HG03558 (cell line): ENCODE data around the gene ZFAND6.
"Not testable (repeated sequence)": the region's sequence is repeated elsewhere in the genome, so short reads cannot be mapped to it uniquely, and the experiment has no call there.

Experiments used
- ATAC-seq: cut with Tn5 transposase; IDR thresholded peaks from one replicate; pipeline ENCODE4 v1.9.1; 2021; ENCODE audit warnings: moderate number of reproducible peaks; ENCODE audit not compliant: unreplicated experiment; ENCODE audit errors: extremely low read depth

The ZFAND6 gene

DNA sequence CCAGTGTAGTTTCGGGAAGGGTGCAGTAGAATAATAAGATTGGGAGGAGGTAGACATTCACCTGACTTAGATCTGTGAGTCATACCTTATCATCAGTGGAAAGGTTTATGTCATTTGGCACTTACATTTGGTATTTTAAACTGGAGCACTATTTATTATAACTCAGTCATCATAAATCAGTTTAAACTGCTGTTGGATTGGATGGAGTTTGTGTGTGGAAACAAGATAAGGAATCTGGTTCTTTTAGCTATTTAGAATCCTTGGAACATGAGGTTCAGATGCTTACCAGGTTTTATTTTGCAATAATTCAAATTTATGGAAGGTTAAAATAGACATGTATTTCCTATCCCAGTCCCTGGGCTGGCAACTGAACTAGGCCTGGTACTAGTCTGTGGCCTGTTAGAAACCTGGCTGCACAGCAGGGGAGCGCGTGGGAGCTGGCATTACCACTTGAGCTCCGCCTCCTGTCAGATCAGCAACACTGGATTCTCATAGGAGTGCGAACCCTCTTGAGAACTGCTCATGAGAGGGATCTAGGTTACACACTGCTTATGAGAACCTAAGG lies 34.5 kb downstream of the ZFAND6 start:
- no peak for ATAC-seq

DNA sequence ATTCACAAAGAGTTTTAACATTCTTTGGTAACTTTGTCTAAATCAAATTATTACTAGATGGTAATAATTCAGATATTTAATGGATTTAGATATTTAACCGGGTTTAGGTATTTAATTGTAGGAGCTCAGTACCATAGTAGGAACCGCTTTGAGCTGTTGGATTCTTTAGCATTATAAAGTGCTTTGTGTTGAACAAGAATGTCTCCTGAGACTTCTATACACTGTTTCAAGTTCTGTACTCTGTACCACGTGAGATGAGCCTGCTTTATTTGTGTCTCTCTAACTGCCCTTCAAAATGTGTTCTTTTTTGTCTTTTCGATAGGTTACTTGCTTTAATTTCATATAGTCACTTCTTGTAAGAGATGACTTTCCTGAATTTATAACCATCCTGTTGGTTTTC lies 36.0 kb downstream of the ZFAND6 start:
- no peak for ATAC-seq

DNA sequence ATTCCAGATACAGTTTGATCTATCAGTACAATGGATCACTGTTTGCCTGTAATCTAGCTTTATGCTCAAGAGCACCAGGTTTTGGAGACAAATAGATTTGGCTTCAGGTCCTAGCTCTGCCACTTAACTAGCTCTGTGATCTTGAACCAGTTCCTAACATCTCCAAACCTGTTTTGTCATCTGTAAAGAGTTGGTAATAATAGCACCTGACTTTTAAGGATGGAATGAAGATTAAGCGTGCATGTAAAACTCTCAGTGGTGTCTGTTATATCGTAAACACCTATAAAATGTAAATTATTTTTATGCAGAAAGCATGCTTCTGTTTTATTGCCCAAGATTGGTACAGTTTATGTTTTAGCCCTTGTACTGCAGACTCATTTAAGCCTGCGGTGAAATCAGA lies 36.5 kb downstream of the ZFAND6 start:
- no peak for ATAC-seq

DNA sequence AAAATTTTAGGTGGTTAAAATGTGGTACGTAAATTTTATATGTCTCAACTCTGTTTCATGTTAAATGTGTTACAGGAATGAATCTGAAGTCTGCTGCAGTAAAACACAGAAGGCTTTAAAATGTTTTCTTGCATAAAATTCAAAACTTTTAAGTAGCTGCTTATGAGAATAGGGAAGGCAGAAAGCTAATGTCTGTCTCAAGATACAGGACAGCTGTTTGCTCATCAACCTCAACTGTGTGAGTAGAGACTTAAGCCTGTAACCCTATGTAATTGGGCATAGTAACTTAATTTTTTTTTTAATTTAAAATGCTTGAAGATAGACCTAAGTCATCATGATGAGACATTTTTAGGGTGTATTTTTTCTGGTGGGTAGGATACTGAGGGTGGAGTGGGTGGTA lies 38.9 kb downstream of the ZFAND6 start:
- ATAC-seq: no peak

DNA sequence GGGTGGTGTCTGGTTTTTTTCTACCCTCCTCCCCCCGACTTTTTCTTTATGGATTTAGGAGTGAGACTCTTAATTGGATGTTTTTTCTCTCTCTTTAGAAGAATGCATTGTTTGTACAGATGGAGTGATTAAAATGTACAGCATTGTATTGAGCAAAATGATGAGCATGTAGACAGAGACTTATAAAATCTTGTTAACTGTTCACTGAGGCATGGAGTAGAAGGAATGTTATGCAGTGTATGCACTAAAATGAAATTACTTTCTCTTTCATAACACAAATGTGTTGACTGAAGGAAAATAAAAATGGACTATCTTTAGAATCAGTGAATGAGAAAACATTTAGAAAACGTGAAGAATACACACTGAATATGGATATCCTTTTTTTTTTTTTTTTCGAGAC lies 39.8 kb downstream of the ZFAND6 start:
- ATAC-seq: no peak

GRCh38 chr15:80099662-80100061 lies 40.2 kb downstream of the ZFAND6 start:
- ATAC-seq: not testable (repeated sequence)

DNA sequence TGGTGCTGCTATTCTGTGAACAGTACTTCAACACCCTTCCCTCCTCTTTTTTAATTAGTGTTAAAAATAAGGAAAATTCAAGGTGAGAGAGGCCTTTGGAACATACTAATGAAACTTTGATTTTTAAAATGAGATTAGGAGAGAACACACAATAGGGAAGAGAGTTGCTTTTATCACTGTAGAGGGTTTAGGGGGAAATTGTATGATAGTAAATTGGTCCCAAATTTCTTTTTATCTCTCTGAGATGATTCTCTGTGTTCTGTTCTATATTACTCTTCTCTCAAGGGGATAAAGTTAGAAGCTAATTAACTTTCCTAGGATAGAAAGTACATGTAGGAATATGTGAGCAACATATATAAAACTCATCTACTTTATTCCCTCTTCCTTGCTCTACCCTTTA lies 40.8 kb downstream of the ZFAND6 start:
- ATAC-seq: no peak

DNA sequence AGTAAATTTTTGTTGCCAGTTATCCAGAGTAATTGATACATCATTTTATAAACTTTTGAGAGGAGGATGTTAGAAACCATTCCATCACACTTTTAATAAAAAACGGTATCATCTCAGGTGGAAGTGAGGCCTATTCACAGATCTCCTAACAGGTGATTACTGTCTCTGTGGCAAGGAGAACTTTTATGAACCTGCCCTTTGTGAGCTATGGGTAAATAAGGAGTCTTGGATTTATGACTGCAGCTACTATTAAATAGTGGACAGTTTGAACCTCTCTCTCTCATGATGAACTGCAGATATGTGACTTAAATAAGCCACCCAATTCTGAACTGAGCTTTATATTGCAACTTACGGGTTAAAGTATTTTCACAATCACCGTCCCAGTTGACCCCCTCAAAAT lies 45.7 kb downstream of the ZFAND6 start:
- ATAC-seq: no peak

DNA sequence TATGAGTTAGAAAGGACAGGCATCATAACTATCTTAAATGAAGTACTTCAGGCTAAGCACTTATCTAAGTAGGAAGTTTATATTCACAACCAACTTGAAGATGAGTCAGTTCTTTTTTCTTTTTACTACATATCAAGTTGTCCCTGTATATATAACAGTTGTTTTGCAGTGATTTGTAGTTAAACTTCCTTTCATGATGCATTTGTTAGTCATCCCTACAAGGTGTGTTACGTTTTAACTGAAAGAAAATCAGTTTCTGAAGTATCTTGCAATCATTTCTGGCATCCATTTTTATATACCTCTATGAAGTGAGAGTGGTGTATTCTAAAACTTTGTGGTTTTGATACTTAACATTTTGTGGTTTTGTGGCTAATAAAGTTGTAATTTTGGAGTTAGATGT lies 46.1 kb downstream of the ZFAND6 start:
- ATAC-seq: no peak

DNA sequence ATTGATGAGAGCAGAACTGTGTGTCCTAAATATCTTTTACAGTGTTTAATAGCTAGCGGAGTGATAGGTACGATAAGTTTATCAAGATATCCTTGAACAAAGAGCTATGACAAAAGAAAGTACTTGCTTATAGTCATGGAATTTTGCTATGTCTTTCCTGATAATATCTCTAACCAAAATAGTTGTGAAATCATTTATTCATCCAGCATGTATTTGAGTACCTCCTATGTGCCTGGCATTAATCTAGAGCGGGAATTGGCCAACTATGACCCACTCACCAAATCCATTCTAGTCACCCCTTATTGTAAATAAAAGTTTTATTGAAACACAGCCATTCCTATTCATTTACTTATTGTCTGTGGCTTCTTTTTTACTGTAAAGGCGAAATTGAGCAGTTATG lies 46.6 kb downstream of the ZFAND6 start:
- no peak for ATAC-seq

DNA sequence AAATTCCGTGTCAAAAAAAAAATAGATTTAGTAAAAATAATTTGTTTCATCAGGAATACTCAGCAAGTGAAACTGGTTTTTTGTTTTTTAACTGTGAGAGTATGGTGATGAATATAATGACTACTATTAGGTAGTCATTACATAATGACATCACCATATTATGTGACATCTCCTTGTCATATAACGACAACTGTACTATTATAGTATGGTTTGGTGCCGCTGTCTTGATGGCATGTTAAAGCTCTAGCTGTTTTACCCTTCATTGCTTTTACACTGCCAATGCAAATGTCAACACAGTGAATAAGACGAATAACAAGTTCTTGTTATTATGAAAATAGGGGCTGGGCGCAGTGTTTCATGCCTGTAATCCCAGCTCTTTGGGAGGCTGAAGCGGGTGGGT lies 47.7 kb downstream of the ZFAND6 start:
- ATAC-seq: no peak

GRCh38 chr15:80107774-80108173 lies 48.3 kb downstream of the ZFAND6 start:
- no peak for ATAC-seq

- no peak for ATAC-seq
Observed at GRCh38 chr15:80109388-80109787, 49.9 kb downstream of the ZFAND6 start.

- ATAC-seq: no peak
Observed at GRCh38 chr15:80110920-80111319, 51.4 kb downstream of the ZFAND6 start.

DNA sequence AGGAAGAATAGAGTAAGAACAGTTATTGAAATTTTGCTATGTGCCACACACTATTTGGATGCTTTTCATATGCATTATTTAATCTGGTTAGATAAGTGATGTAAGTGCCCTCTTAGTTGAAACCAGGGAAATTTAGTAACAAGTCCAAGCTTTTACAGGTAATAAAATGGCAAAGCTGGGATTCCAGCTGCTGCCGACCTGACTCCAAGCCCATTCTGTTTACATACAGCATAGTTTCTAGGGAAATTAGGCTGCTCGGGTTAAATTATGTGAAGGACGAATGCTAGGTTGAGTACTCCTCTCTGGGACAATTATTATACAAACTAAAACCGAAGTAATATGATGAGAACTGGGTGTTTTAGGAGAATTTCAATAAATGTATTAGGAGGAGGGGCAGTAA lies 54.6 kb downstream of the ZFAND6 start:
- ATAC-seq: no peak

DNA sequence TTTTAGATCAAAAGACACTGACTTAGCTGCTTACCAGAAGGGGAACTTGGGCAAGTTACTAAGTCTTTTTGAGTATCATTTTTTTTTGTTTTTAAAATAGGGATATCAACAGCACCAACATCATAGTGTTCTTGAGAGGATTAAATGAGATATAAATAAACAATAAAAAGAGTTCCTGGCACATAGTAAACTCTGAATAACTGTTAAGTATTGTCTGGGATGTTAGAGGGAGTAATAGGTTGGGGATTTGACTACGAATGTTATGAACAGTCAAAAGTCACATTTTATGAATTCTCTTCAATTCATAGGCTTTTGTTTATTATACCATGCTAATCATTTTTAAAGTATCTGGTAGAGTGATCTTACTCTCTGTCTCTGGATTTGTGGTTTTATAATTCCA lies 55.5 kb downstream of the ZFAND6 start:
- no peak for ATAC-seq

GRCh38 chr15:80118956-80119355 lies 59.5 kb downstream of the ZFAND6 start:
- no peak for ATAC-seq

GRCh38 chr15:80120636-80121035 lies 61.2 kb downstream of the ZFAND6 start:
- no peak for ATAC-seq

DNA sequence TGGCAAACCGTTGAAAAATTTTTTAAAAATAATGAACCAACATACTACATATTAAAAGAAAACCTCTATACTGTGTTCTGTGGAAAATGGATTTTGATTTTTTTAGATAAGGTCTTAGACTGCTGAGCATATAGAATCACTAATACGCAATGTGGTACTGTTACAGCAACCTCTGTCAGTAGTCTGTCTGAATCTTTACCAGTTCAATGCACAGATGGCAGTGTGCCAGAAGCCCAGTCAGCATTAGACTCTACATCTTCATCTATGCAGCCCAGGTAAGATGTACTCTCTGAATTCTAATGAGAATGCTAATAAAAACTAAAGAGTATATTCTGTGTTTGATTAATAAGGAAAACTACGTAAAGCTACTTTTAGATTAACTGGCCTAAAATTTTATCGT lies 62.1 kb downstream of the ZFAND6 start:
- ATAC-seq: no peak

DNA sequence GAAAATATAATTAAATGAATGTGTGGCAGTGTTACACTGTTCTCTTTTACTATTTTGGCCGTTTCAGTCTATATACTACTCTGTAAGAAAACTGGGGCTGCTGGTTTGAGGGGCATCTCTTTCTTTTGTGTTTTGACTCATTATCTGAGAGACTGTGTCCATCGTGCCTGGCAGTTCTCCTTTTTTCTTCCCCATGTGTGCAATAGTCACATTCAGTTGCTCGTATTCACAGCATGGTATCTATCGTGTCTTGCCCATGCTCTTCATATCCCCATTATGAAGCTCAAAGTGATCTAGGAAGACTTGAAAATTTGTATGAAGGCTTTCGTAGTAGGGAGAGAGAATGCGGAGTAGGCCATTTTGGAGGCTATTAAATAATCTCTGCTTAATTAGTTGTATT lies 63.6 kb downstream of the ZFAND6 start:
- ATAC-seq: no peak

- ATAC-seq: not testable (repeated sequence)
Observed at GRCh38 chr15:80127253-80127652, 67.8 kb downstream of the ZFAND6 start.

DNA sequence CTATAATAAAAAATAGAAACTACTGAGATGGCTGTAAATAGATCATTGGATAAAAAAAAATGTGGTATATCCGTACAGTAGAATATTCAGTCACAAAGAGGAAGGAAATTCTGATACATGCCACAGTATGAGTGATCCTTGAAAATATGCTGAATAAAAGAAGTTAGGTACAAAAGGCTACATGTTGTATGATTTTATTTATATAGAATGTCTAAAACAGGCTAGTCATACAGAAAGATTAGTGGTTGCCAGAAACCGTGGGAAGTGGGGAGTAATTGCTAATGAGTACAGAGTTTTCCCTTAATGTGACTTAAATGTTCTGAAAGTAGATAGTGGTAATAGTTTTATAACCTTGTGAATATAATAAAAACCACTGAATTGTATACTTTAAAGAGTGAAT lies 68.4 kb downstream of the ZFAND6 start:
- ATAC-seq: no peak

GRCh38 chr15:80132382-80132781 lies 72.9 kb downstream of the ZFAND6 start:
- ATAC-seq: no peak
